HPDE6-E6E7 (cell line): ENCODE data around the gene FST.

Experiments
- DNase-seq: peaks from one replicate; pipeline ENCODE4 v3.0.0; 2011; ENCODE audit warnings: missing footprints; ENCODE audit errors: extremely low spot score

The FST gene

DNA sequence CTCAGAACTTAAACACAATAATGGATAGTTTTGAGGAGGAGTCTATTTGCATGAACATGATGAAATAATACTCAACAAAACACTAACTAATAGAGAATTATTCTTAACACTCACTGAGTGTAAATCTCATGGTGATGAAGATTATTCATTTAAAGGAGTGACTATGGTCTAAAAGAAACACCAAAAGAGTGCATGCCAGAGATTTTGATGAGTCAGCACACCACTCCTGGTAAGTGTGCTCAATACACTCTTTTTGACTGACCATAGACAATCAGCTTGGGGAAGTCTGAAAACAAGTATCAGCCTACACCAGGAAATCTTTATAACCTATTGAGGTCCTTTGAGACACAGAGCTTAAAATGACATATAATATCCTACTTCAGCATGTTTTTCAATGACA lies 6.8 kb upstream of the FST start:
- no peak for DNase-seq

DNA sequence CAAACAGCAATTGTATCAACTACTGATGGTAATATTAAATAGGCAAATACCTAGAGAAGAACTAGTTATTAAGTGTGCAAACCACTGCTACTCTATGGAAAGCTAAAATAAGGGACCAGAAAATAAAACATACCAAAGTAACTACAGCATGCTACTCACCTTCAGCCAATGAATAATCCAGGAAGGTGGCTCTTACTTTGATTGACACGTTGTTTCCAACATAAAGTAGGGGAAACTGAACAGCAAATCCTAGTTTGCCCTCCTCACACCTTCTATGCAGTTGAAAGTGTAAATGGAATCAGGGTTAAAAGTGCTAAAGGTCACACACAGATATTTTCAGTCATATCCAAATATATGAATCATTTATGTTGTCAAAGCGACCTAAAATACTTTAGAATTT lies 5.1 kb upstream of the FST start:
- no peak for DNase-seq

DNA sequence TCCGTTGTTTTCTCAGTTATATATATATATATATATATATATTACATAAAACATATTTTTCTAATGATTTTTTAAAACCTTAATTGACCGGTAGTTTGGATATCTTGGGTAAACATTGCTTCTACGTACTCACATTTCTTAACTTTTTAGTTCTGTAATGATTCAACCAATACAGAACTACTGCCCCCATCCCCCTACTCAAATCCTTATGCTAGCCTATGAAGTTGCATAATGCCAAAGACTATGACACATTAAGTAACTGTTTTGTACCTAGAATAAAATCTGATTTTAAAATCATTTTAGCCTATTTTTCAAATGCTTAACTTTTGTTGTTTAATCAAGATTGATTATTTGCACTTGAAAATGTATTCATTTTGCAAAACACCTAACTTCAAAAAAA lies 4.4 kb upstream of the FST start:
- no peak for DNase-seq

DNA sequence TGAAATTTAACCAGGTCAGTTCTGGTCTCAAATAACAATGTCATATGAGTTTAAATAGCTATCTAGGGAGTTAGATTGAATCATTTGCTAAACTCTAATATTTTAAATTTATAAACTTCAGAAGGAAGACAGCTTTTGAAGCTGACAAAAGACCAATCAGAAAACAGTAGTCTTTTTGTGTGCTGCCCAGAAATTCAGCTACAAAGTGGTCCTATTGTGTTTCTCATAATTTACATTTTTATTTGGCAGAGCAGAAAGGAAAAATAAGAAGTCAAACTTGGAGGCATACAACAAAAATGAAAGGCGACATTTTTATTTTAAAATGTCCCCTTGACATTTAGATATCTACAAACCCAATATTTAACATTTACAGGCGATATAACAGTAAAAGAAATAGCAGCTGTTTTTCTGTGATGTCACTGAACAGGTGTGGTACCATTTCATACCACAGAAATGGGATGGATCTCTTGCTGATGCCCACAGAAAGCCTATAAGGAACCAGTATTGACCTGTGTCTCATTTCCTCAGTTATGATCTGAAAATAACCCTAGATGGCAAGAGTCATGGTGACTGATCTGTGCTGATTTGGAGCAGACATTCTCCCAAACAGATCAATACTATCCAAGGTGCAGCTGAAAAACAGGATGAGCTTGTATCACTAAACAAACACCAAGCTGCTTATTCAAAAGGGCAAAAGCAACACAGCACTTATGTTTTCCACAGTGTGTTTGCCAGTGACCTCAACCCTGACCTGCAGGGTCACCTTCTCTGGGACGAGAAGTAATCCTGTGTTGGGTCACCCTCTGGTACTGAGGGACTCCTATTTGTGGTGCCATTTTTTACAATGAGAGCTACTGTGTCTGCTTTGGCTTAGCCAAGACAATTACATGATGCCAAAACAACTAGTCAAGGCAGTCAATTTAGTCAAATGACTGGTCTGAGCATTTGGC lies 3.6 kb upstream of the FST start:
- no peak for DNase-seq

DNA sequence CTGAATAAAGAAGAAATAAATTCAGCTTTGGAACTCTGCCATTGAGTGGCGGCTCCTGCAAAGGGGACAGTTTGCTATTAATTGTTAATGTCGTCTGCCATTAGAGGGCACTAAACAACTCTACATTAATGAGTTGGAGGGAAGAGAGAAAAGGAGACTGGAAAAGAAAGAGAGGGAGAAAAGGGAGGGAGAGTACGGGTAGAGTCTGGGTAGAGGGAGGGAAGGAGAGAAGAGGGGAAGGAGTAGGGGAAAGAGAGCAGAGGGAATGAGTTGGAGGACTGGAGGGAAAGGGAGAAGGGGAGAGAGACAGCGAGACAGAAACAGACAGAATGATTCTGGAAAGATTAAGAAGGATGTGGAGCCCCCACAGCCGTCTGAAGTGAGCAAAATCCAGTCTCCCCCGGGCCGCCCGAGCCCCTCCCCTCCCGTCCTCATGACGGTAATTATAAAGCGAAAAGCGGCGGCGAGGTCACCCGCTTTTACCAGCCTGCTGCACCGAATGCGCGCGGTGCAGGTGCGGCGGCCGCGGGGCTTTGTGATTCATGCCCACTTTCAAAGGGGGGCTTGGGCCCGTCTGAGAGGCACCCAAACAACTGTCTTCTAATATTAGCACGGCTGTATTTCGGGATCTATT lies 1.9 kb upstream of the FST start:
- peak; percentile 26 for DNase-seq

DNA sequence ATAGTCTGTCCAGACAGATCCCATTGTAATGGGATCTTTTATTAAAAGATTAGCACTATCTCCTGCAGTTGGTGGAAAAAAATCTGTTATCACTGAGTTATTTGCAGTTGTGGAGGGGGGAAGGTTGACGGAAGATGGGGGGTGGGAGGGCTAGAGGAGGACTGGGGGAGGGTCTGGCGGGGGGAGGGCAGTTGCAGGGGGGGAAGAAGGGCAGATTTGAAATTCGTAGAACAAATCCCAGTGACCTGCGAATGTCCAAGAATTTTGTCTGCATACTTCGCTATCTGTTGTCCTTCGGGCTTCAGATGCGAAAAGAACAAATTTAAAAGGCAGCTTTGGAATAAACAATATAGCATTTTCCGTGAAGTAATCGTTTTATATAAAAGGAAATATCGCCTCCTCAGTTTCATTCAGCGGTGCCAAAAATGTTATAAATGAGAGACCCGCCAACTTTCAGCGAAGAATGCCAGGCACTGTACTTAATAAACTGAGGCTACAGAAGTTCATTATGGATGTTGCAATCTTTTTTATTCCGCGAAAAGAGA lies 1.3 kb upstream of the FST start:
- no peak for DNase-seq

DNA sequence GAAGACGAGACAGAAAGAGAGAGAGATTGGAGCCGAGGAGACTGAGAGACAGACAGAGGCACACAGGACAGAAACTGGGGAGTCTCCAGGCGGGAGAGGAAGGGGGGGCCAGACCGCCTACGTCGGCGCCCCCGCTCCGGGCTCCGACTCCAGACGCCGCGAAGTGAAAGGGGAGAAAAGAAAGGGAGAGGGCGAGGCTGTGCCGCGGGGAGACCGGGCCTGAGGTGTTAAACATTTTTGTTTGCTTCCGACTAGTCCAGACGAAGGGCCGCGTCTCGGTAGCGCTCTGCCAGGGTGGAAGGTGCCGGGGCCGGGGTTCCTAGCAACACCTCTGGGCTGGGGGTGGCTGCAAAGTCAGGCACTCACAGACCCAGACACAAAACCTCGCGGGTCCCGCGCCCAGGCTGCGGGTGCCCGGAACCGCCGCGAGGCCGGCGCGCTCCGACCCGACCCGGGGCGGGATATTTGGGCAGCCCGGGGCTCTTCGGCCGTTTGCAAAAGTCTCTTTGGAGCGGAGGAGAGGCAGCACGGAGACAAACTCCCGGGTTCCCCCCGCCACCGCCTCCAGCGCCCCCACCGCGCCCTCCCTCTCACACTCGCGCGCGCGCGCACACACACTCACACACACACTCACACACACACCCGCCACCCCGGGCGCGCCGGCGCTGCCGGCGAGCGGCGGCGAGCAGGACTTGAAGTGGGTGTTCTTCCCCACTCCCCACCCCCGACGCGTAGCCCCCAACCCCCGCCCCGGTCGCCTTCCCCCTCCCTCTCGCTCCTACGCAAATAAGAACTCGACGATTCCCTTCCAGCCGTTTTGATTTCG lies 626 bp upstream of the FST start:
- peak; percentile 40 for DNase-seq

DNA sequence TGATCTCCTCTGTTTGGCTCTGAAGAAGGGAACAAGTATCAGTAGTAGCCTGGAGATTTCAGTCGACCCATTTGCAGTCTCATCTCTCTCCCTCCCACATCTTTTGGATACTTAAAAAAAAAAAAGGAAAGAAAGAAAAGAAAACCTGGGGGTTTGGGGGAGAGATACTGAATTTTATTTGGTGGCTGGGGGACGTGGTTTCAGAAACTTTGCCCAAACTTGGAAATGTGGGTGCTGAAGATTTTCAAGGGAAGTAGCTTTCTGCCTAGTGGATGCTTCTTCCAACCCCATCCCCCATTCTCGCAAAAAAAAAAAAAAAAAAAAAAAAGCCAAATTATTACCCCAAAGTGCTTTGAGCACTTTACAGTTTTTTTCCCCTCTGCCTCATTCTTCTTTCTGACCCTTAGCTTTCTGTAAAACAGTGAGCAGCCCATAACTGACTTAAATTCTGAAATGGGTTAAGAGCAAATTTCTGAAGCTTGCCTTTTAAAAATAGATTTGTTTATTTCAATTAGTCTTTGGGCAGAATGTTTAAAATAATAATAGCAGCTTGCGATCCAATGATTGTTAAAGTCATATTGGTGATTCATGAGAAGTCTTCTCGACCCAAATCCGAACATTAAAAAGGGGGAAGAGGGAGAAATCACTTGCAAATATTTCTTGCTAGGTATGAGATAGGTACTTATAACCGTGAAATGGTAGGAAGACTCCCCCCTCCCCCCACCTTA lies 894 bp downstream of the FST start:
- no peak for DNase-seq

DNA sequence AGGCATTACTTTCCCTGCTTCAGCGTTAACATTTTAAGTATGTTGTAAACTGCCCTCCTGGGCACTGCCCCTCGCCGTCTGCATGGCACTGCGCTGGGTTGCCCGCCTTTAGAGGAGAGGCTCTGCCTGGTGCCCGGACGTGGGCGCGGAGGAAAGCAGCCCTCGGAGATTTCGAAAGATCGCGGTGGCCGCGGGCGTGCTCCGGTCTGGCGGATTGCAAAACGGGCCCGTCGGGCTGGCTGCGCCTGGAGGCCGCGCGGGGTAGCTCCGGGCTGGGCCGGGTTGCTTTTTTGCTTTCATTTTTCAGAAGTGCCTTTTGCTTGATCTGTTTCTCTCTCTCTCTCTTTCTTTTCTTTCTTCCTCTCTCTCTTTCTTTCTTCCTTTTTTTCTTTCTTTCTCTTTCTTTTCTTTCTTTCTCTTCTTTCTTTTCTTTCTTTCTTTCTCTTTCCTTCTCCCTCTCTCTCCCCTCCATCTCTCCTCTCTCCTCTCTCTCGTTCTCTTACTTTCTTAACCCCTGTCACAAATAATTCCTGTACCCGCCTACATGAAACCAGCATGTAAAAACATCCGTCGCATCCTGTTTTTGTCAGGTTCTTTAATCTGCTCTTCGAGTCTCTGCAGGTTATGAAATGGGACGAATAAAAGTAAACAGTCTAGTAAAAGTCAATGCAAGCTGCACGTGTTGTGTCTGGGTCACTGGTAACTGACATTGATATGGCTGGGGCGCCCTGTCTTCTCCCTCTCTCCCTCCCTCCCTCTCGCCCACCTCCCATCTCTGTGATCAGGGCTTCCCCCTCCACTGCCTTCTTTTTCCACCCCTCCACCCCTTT lies 1.7 kb downstream of the FST start:
- DNase-seq = peak; percentile 58

DNA sequence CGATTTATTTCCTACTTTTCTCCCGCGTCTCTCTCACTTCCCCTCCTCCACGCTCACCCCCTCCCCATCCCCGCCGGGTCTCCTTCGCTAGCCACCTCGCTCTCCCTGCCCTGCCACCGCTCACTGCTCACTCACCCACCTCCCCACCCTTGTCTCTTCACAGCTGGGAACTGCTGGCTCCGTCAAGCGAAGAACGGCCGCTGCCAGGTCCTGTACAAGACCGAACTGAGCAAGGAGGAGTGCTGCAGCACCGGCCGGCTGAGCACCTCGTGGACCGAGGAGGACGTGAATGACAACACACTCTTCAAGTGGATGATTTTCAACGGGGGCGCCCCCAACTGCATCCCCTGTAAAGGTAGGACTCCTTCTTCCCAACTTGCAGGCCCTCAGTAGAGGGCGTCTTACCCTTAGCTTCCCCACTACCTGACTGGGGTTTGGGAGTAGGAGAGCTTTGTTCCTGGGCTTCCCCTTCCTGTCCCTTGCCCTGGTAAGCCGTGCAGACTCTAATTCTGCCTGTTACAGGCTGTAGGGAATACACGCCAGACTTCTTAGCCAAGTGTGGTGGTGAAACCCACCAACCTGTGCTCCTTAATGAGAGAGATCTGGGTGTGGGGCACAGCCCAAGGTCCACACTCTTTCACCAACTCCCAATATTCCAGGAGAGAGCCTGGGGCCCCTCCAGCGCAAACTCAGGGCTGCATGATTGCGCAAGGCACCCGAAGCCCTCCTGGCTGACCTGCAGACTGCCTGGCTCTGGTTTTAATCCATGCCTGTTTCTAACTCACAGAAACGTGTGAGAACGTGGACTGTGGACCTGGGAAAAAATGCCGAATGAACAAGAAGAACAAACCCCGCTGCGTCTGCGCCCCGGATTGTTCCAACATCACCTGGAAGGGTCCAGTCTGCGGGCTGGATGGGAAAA lies 2.5 kb downstream of the FST start:
- no peak for DNase-seq

DNA sequence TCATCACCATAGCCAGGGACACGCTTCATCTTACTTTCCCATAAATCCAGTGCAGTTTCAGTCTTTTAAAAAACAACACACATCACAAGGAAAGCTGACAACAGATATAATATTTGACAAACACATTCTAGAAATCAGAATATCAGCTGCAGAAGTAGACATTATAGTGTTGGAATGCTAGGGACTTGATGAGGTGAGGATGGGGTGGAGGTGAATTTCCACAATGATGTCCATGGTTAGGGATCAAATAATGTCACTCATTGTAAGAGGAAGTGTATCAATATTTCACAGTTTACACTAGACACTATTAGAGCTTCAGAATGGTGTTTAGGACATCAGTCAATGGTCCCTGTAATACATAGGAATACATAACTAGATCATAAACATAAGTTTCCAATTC lies 7.0 kb downstream of the FST start:
- DNase-seq = no peak

DNA sequence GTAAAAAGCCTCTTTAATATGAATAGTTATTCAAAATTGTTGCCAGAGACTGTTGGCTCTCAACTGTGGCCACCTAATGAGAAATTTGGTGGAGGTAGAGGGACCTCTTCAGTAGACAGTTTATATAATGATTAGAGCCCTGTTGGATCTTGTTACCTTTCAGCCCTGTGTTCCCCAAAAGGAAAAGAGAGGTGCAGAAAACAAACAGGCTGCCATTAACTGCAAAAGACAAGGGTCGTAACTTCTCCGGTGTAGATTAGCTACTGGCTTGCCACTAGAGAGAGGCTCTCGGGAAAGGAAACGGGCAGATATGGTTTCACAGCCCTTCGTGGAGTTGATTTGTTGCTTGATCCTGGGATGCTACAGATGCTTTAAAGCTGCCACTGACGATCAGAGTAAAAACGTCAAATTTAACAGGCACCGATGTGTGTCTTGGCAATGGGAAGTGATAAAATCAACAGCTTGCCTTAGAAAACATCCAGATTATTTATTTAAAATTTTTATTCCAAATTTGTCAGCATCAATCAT lies 7.8 kb downstream of the FST start:
- DNase-seq = no peak

DNA sequence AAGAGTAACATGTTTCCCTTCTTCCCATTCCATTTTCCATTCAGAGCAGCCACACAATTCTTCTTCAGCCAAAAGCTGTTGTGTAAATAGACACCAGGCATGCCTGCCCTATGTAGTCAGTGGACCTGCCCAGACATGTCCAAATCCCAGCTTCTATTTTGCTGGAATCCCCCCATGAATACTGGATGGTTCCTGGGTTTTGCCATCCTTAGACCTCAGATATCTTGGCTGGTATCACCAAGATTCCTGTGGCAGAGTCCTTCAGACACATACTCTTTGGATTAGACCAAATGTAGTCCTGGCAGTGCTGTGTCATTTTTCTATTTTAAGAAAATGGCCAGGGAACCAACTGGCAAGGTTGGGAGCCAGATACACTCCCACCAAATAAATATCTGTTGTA lies 10.3 kb downstream of the FST start:
- DNase-seq = peak; percentile 28

DNA sequence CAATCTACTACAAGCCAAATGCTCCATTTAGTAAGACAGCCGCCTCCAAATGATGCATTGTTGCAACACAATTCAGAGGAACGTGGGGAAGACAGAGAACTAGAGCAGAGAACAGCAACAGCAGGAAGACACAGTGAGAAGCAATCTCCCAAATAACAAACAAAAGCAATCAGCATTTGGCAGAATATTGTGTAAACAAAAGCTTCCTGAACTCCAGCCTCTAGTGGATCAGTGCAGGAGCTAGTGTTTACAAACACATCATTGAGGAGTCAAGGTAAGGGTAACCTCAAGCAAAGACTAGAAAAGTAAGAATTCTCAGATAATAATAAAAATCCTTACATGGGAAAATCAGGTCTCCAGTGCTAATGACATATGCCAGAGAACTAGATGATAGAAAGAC lies 20.6 kb downstream of the FST start:
- no peak for DNase-seq

DNA sequence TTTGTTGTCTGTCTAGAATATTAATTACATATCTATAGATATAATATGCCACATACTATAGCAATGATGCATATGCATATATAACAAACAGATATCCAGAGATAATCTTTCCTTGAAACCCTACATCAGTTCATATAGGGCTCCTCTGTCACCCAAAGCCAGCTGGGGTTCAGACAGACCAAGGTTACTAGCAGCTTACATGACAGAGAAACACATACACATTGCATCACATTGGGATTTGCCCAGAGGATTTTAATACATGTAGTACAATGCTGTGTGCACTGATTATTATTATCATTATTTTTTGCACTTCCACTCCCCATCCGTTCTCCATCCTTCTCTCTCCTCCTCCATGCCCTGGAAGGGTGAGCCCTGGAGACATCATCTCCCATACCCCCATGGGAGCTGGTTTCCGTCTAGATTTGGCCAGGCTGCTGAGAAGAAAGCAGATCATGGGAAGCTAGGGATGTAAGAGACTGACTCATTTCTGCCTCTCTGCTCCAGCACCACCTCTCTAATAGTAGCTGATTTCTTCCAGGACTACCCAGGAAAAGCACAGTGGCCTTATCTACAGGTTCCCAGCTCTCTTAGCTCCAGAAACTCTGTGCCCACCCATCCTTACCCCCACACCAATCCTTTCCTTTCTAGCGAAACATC lies 23.3 kb downstream of the FST start:
- no peak for DNase-seq

DNA sequence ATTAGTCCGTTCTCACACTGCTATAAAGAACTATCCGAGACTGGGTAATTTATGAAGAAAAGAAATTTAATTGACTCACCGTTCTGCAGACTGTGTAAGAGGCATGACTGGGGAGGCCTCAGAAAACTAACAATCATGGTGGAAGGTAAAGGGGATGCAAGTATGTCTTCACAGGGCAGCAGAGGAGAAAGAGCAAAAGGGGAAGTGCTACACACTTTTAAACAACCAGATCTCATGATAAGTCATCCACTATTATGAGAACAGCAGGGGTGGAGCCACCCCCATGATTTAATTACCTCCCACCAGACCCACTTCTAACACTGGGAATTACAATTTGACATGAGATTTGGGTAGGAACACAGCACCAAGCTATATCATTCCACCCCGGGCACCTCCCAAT lies 26.6 kb downstream of the FST start:
- DNase-seq = no peak

DNA sequence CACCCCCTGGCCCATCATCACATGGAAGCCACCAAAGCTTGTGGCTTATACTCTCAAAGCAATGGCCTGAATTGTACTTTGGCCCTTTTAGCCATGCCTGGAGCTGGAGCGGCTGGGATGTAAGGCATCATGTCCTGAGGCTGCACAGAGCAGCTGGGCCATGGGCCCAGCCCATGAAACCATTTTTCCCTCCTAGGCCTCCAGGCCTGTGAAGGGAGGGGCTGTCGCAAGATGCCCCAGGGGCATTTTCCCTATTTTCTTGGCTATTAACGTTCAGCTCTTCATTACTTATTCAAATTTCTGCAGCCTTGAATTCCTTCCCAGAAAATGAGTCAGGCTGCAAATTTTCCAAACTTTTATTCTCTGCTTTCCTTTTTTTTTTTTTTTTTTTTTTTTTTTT lies 27.7 kb downstream of the FST start:
- DNase-seq = no peak

DNA sequence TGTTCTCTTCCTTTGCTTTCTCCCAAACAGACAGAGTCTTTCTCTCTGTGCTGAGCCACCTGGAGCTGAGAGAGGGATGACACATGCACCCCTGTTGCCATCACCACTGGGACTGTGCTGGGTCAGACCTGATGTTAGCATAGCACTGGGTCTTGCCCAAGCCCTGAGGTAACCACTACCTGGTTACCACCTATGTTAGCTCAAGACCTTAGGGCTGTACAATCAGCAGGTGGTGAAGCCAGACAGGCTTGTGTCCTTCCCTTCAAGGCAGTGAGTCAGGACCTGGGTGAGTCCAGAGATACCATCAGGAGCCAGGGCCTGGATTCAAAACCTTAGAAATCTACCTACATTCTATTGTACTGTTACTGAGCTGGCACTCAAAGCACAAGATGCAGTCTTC lies 32.1 kb downstream of the FST start:
- DNase-seq = no peak

DNA sequence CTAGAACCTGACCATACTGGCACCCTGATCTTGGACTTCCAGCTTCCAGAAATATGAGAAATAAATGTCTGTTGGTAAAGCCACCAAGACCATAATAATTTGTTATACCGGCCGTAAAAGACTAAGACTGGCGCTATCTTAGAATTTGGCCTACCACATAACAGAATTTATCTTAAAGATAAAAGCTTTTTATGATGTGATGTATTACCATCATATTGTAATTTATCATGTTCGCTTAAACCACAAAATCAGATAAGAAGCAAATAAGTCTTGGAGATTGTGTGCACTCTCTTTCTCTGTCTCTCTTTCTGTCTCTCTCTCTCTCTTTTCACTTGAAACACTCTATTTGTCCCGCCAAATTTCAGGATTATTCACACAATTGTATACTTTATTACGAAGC lies 35.6 kb downstream of the FST start:
- DNase-seq = no peak
